NCI-H446 (cell line): ENCODE data around the gene DSG2.
"Not testable (repeated sequence)": the region's sequence is repeated elsewhere in the genome, so short reads cannot be mapped to it uniquely, and the experiment has no call there.

Source experiments
- DNase-seq, 2 experiments: peaks; one replicate each; lab custom pipeline; 2025; lab: John Stamatoyannopoulos, UW

The DSG2 gene

GRCh38 chr18:31497836-31498573 is at the start of gene DSG2:
Gene DSG2, plus strand, starts transcription at chr18:31498177. Its CDS starts 75 bp downstream, at chr18:31498252.
- DNase-seq = no peak

- DNase-seq = no peak
Measured at GRCh38 chr18:31450409-31450808, 47.6 kb upstream of the DSG2 start.

- DNase-seq = no peak
Measured at GRCh38 chr18:31451625-31452024, 46.4 kb upstream of the DSG2 start.

GRCh38 chr18:31454066-31454708 is 43.8 kb upstream of the DSG2 start:
- DNase-seq = no peak

- no peak for DNase-seq
Measured at GRCh38 chr18:31469629-31470028, 28.3 kb upstream of the DSG2 start.

- no peak for DNase-seq
Measured at GRCh38 chr18:31478688-31479087, 19.3 kb upstream of the DSG2 start.

- DNase-seq = no peak
Measured at GRCh38 chr18:31482051-31482450, 15.9 kb upstream of the DSG2 start.

GRCh38 chr18:31483396-31483795 is 14.6 kb upstream of the DSG2 start:
- no peak for DNase-seq

- DNase-seq = no peak
Measured at GRCh38 chr18:31484461-31484860, 13.5 kb upstream of the DSG2 start.

GRCh38 chr18:31486165-31486564 is 11.8 kb upstream of the DSG2 start:
- no peak for DNase-seq

- no peak for DNase-seq
Measured at GRCh38 chr18:31487246-31488015, 10.5 kb upstream of the DSG2 start.

- DNase-seq = no peak
Measured at GRCh38 chr18:31489311-31489710, 8.7 kb upstream of the DSG2 start.

- DNase-seq = no peak
Measured at GRCh38 chr18:31490387-31490786, 7.6 kb upstream of the DSG2 start.

- DNase-seq = no peak
Measured at GRCh38 chr18:31490833-31491232, 7.1 kb upstream of the DSG2 start.

GRCh38 chr18:31491586-31491985 is 6.4 kb upstream of the DSG2 start:
- no peak for DNase-seq

- no peak for DNase-seq
Measured at GRCh38 chr18:31492671-31493070, 5.3 kb upstream of the DSG2 start.

- DNase-seq = no peak
Measured at GRCh38 chr18:31493171-31493570, 4.8 kb upstream of the DSG2 start.

- DNase-seq = no peak
Measured at GRCh38 chr18:31493941-31494340, 4.0 kb upstream of the DSG2 start.

- DNase-seq = not testable (repeated sequence)
Measured at GRCh38 chr18:31494705-31495244, 3.2 kb upstream of the DSG2 start.

- no peak for DNase-seq
Measured at GRCh38 chr18:31497404-31497835, 557 bp upstream of the DSG2 start.

- DNase-seq = no peak
Measured at GRCh38 chr18:31498574-31499524, 872 bp downstream of the DSG2 start.
